Aorta (tissue), 4 donors: ENCODE results near the gene AURKAIP1. TPM values are rescaled to one million over a fixed set of nuclear protein-coding genes. Genes with fewer than 3 reads are reported as not detected.

Experiments
- microRNA-seq, 2 donors: library from miRNA; unstranded; fragments of <30 nt; microRNA quantifications; one replicate each; pipeline ENCODE4 v1.2.0, GENCODE V29; 2020
- polyA plus RNA-seq, 2 donors: library from polyadenylated mRNA; stranded (reverse); fragments of 200-250 nt; gene quantifications; one replicate each; pipeline ENCODE4 v1.2.3, GENCODE V29; 2013
- total RNA-seq, 2 donors: library from RNA; stranded (reverse); fragmentation: NEBNext Ultra II Directional; extraction: Animal tissue kit (Norgen Biotek cat#: 25700); gene quantifications; one replicate each; pipeline ENCODE4 v1.2.1, GENCODE V29; 2021
- donor health status: healthy with polysubstance abuse.
- donor health status: Bipolar disorder and iron deficiency.
- donor health status: DM: no; HTN: no; CAD: no.
- donor health status: DM: yes; HTN: yes; CAD: no.

Gene AURKAIP1
- total and polyA plus RNA-seq, 4 donors: 59.6 to 154 (median 92.2) TPM

Small RNA genes within 50 kb of the gene (microRNA-seq; reads per million reads assigned to microRNA genes)
- 0 to 1.2 reads per million in 2 donors for gene MIR6808

Other genes with a start within 250 kb of the AURKAIP1 start
- gene TTLL10, start 201.3 kb downstream of the AURKAIP1 start, total RNA-seq: under 1 TPM in 1 of 2 donors, not detected in 1; 0.15 TPM
- gene TTLL10, start 201.3 kb downstream of the AURKAIP1 start, polyA plus RNA-seq: not detected
- gene TNFRSF18, start 168.6 kb downstream of the AURKAIP1 start, total RNA-seq: 1 to 10 TPM; 1.0 to 1.1 TPM
- gene TNFRSF18, start 168.6 kb downstream of the AURKAIP1 start, polyA plus RNA-seq: 1 to 10 TPM in 1 of 2 donors, not detected in 1; 1.3 TPM
- gene TNFRSF4, start 161.1 kb downstream of the AURKAIP1 start, total RNA-seq: 1 to 10 TPM; 1.6 to 3.5 TPM
- 1 to 10 TPM in 1 of 2 donors, not detected in 1; 1.0 TPM for gene TNFRSF4, start 161.1 kb downstream of the AURKAIP1 start, polyA plus RNA-seq
- gene SDF4, start 143.2 kb downstream of the AURKAIP1 start, total RNA-seq: 100 to 1,000 TPM; 138 to 140 TPM
- 100 to 1,000 TPM in 1 of 2 donors, 10 to 100 TPM in 1; 73.3 to 158 TPM for gene SDF4, start 143.2 kb downstream of the AURKAIP1 start, polyA plus RNA-seq
- gene B3GALT6, start 143.0 kb downstream of the AURKAIP1 start, total RNA-seq: 10 to 100 TPM; 11.3 to 12.8 TPM
- 1 to 10 TPM; 2.5 to 9.3 TPM for gene B3GALT6, start 143.0 kb downstream of the AURKAIP1 start, polyA plus RNA-seq
- 1 to 10 TPM; 3.9 to 4.3 TPM for gene C1QTNF12, start 128.5 kb downstream of the AURKAIP1 start, total RNA-seq
- gene C1QTNF12, start 128.5 kb downstream of the AURKAIP1 start, polyA plus RNA-seq: 10 to 100 TPM in 1 of 2 donors, 1 to 10 TPM in 1; 3.4 to 10.0 TPM
- 10 to 100 TPM; 46.9 to 49.4 TPM for gene UBE2J2, start 101.4 kb downstream of the AURKAIP1 start, total RNA-seq
- 10 to 100 TPM; 17.2 to 49.3 TPM for gene UBE2J2, start 101.4 kb downstream of the AURKAIP1 start, polyA plus RNA-seq
- gene SCNN1D, start 94.8 kb downstream of the AURKAIP1 start, total RNA-seq: 1 to 10 TPM; 3.5 to 8.2 TPM
- 10 to 100 TPM in 1 of 2 donors, 1 to 10 TPM in 1; 7.9 to 24.1 TPM for gene SCNN1D, start 94.8 kb downstream of the AURKAIP1 start, polyA plus RNA-seq
- 10 to 100 TPM; 25.0 to 69.2 TPM for gene ACAP3, start 67.3 kb downstream of the AURKAIP1 start, total RNA-seq
- gene ACAP3, start 67.3 kb downstream of the AURKAIP1 start, polyA plus RNA-seq: 10 to 100 TPM; 10.6 to 63.9 TPM
- 10 to 100 TPM in 1 of 2 donors, 1 to 10 TPM in 1; 7.4 to 12.6 TPM for gene PUSL1, start 66.6 kb downstream of the AURKAIP1 start, total RNA-seq
- gene PUSL1, start 66.6 kb downstream of the AURKAIP1 start, polyA plus RNA-seq: 10 to 100 TPM in 1 of 2 donors, 1 to 10 TPM in 1; 5.8 to 13.7 TPM
- gene INTS11, start 50.5 kb downstream of the AURKAIP1 start, total RNA-seq: 100 to 1,000 TPM; 114 to 121 TPM
- gene INTS11, start 50.5 kb downstream of the AURKAIP1 start, polyA plus RNA-seq: 100 to 1,000 TPM in 1 of 2 donors, 10 to 100 TPM in 1; 48.0 to 995 TPM
- 10 to 100 TPM; 13.9 to 16.4 TPM for gene CPTP, start 50.4 kb downstream of the AURKAIP1 start, total RNA-seq
- 10 to 100 TPM; 12.9 to 14.9 TPM for gene CPTP, start 50.4 kb downstream of the AURKAIP1 start, polyA plus RNA-seq
- gene TAS1R3, start 43.9 kb downstream of the AURKAIP1 start, total RNA-seq: under 1 TPM; 0.24 to 0.36 TPM
- under 1 TPM; 0.25 to 0.31 TPM for gene TAS1R3, start 43.9 kb downstream of the AURKAIP1 start, polyA plus RNA-seq
- 10 to 100 TPM; 48.7 to 53.7 TPM for gene DVL1, start 25.8 kb downstream of the AURKAIP1 start, total RNA-seq
- 10 to 100 TPM; 21.2 to 71.9 TPM for gene DVL1, start 25.8 kb downstream of the AURKAIP1 start, polyA plus RNA-seq
- gene MXRA8, start 16.7 kb downstream of the AURKAIP1 start, total RNA-seq: 100 to 1,000 TPM; 105 to 221 TPM
- 100 to 1,000 TPM in 1 of 2 donors, 10 to 100 TPM in 1; 52.3 to 364 TPM for gene MXRA8, start 16.7 kb downstream of the AURKAIP1 start, polyA plus RNA-seq
- gene CCNL2, start 24.1 kb upstream of the AURKAIP1 start, total RNA-seq: 100 to 1,000 TPM; 153 to 246 TPM
- gene CCNL2, start 24.1 kb upstream of the AURKAIP1 start, polyA plus RNA-seq: 100 to 1,000 TPM in 1 of 2 donors, 10 to 100 TPM in 1; 34.6 to 409 TPM
- gene MRPL20, start 32.1 kb upstream of the AURKAIP1 start, total RNA-seq: 10 to 100 TPM; 69.7 to 70.2 TPM
- 100 to 1,000 TPM; 144 to 184 TPM for gene MRPL20, start 32.1 kb upstream of the AURKAIP1 start, polyA plus RNA-seq
- gene ANKRD65, start 46.1 kb upstream of the AURKAIP1 start, total RNA-seq: 1 to 10 TPM; 1.5 to 6.9 TPM
- under 1 TPM in 1 of 2 donors, not detected in 1; 0.13 TPM for gene ANKRD65, start 46.1 kb upstream of the AURKAIP1 start, polyA plus RNA-seq
- gene VWA1, start 60.5 kb upstream of the AURKAIP1 start, total RNA-seq: 10 to 100 TPM; 35.6 to 86.5 TPM
- 1 to 10 TPM in 1 of 2 donors, under 1 TPM in 1; 0.13 to 4.5 TPM for gene VWA1, start 60.5 kb upstream of the AURKAIP1 start, polyA plus RNA-seq
- gene ATAD3C, start 74.5 kb upstream of the AURKAIP1 start, total RNA-seq: 1 to 10 TPM in 1 of 2 donors, under 1 TPM in 1; 0.42 to 5.5 TPM
- gene ATAD3C, start 74.5 kb upstream of the AURKAIP1 start, polyA plus RNA-seq: under 1 TPM in 1 of 2 donors, not detected in 1; 0.08 TPM
- gene ATAD3B, start 96.6 kb upstream of the AURKAIP1 start, total RNA-seq: 10 to 100 TPM in 1 of 2 donors, 1 to 10 TPM in 1; 8.1 to 21.5 TPM
- gene ATAD3B, start 96.6 kb upstream of the AURKAIP1 start, polyA plus RNA-seq: 10 to 100 TPM in 1 of 2 donors, 1 to 10 TPM in 1; 6.1 to 44.8 TPM
- gene ATAD3A, start 137.0 kb upstream of the AURKAIP1 start, total RNA-seq: 10 to 100 TPM; 11.9 to 13.2 TPM
- 10 to 100 TPM in 1 of 2 donors, 1 to 10 TPM in 1; 8.3 to 20.2 TPM for gene ATAD3A, start 137.0 kb upstream of the AURKAIP1 start, polyA plus RNA-seq
- gene TMEM240, start 165.4 kb upstream of the AURKAIP1 start, total RNA-seq: 1 to 10 TPM; 6.2 to 7.8 TPM
- 10 to 100 TPM in 1 of 2 donors, 1 to 10 TPM in 1; 1.1 to 15.1 TPM for gene TMEM240, start 165.4 kb upstream of the AURKAIP1 start, polyA plus RNA-seq
- gene SSU72, start 199.7 kb upstream of the AURKAIP1 start, total RNA-seq: 10 to 100 TPM; 67.7 to 71.5 TPM
- gene SSU72, start 199.7 kb upstream of the AURKAIP1 start, polyA plus RNA-seq: 10 to 100 TPM; 65.0 to 92.8 TPM
- gene FNDC10, start 224.9 kb upstream of the AURKAIP1 start, total RNA-seq: 1 to 10 TPM; 1.2 to 3.0 TPM
- under 1 TPM; 0.38 to 0.50 TPM for gene FNDC10, start 224.9 kb upstream of the AURKAIP1 start, polyA plus RNA-seq
- gene MIB2, start 240.3 kb upstream of the AURKAIP1 start, total RNA-seq: 10 to 100 TPM; 45.0 to 77.7 TPM
- 100 to 1,000 TPM in 1 of 2 donors, 10 to 100 TPM in 1; 20.4 to 220 TPM for gene MIB2, start 240.3 kb upstream of the AURKAIP1 start, polyA plus RNA-seq